Cortex of kidney (tissue), 1 donor: Measurements from ENCODE around the gene DNAJC2.
"Not testable (repeated sequence)": the region's sequence is repeated elsewhere in the genome, so short reads cannot be mapped to it uniquely, and the experiment has no call there.

Source experiments
- DNase-seq: peaks from one replicate; lab custom pipeline; 2025; lab: John Stamatoyannopoulos, UW

The DNAJC2 gene

GRCh38 chr7:103341466-103341865 lies 3.1 kb downstream of the DNAJC2 start:
- DNase-seq = no peak

- no peak for DNase-seq
Measured at GRCh38 chr7:103338864-103339263, 5.7 kb downstream of the DNAJC2 start.

- no peak for DNase-seq
Measured at GRCh38 chr7:103336761-103337160, 7.8 kb downstream of the DNAJC2 start.

GRCh38 chr7:103325744-103326143 lies 18.8 kb downstream of the DNAJC2 start:
- no peak for DNase-seq

- DNase-seq = no peak
Measured at GRCh38 chr7:103317009-103317408, 27.6 kb downstream of the DNAJC2 start.

- no peak for DNase-seq
Measured at GRCh38 chr7:103316380-103316941, 28.1 kb downstream of the DNAJC2 start.

GRCh38 chr7:103314852-103315251 lies 29.7 kb downstream of the DNAJC2 start:
- no peak for DNase-seq

- DNase-seq = no peak
Measured at GRCh38 chr7:103307503-103308231, 36.9 kb downstream of the DNAJC2 start.

- no peak for DNase-seq
Measured at GRCh38 chr7:103301441-103301840, 43.1 kb downstream of the DNAJC2 start.

- DNase-seq = no peak
Measured at GRCh38 chr7:103299660-103300059, 44.9 kb downstream of the DNAJC2 start.

GRCh38 chr7:103297837-103298179 lies 46.8 kb downstream of the DNAJC2 start:
- no peak for DNase-seq

GRCh38 chr7:103296901-103297836 lies 47.4 kb downstream of the DNAJC2 start, which contains the start of gene PMPCB:
Gene PMPCB (plus strand): TSS chr7:103297435. CDS start chr7:103297460, 25 bp downstream.
- peak; percentile 27 for DNase-seq

- DNase-seq = no peak
Measured at GRCh38 chr7:103293526-103293925, 51.0 kb downstream of the DNAJC2 start.

- no peak for DNase-seq
Measured at GRCh38 chr7:103292122-103292521, 52.4 kb downstream of the DNAJC2 start.

GRCh38 chr7:103282802-103283427 lies 61.7 kb downstream of the DNAJC2 start:
- not testable (repeated sequence) for DNase-seq

GRCh38 chr7:103280803-103281155 lies 63.8 kb downstream of the DNAJC2 start:
- not testable (repeated sequence) for DNase-seq

- not testable (repeated sequence) for DNase-seq
Measured at GRCh38 chr7:103279963-103280802, 64.4 kb downstream of the DNAJC2 start.

GRCh38 chr7:103279636-103279962 lies 65.0 kb downstream of the DNAJC2 start:
- not testable (repeated sequence) for DNase-seq

- not testable (repeated sequence) for DNase-seq
Measured at GRCh38 chr7:103278195-103278594, 66.4 kb downstream of the DNAJC2 start.

- DNase-seq = not testable (repeated sequence)
Measured at GRCh38 chr7:103274867-103275266, 69.7 kb downstream of the DNAJC2 start.

- not testable (repeated sequence) for DNase-seq
Measured at GRCh38 chr7:103273374-103273773, 71.2 kb downstream of the DNAJC2 start.
